Activated CD8-positive, alpha-beta T cell treated with anti-CD3 and anti-CD28 coated beads for 36 hours (primary cell): ENCODE results near the gene CNST. TPM values are rescaled to one million over a fixed set of nuclear protein-coding genes. Genes with fewer than 3 reads are reported as not detected.
A peak's percentile ranks its signal among the peaks of the same experiment; 100 is the strongest.

Experiments used
- ATAC-seq: fragments of 200-7000 bp; cut with Tn5 transposase; one replicate; pipeline ENCODE4 v1.10.0; 2021; ENCODE audit warnings: mild to moderate bottlenecking, moderate library complexity
- CTCF ChIA-PET: fragments of 350-600 bp; sonication (Branson Sonifier 250); formaldehyde crosslinking; loops from one replicate; lab custom pipeline; 2021; ENCODE audit warnings: antibody characterized with exemption; lab: Charles Lee
- POLR2A ChIA-PET: fragments of 350-600 bp; sonication (Branson Sonifier 250); formaldehyde crosslinking; loops from one replicate; lab custom pipeline; 2021; ENCODE audit warnings: antibody characterized with exemption; lab: Charles Lee
- DNase-seq: peaks from one replicate; pipeline ENCODE4 v3.0.0-alpha.2; 2020
- H3K27ac Mint-ChIP-seq: one replicate; pipeline ENCODE4 v1.8.0; 2021; ENCODE audit warnings: mild to moderate bottlenecking, mixed read lengths
- H3K27me3 Mint-ChIP-seq: one replicate; pipeline ENCODE4 v1.8.0; 2021; ENCODE audit warnings: mixed read lengths
- H3K36me3 Mint-ChIP-seq: one replicate; pipeline ENCODE4 v1.8.0; 2021; ENCODE audit warnings: low read depth, mixed read lengths
- H3K4me1 Mint-ChIP-seq: one replicate; pipeline ENCODE4 v1.8.0; 2021; ENCODE audit warnings: low read depth, mixed read lengths
- H3K4me3 Mint-ChIP-seq: one replicate; pipeline ENCODE4 v1.8.0; 2021; ENCODE audit warnings: mild to moderate bottlenecking, moderate library complexity, mixed read lengths
- H3K9me3 Mint-ChIP-seq: one replicate; pipeline ENCODE4 v1.8.0; 2021; ENCODE audit warnings: mixed read lengths
- intact Hi-C: fragments of 100-400 bp; cut with micrococcal nuclease; formaldehyde crosslinking; loops from one replicate; pipeline ENCODE4 v1.10.0; 2022
- total RNA-seq, 2 experiments: library from RNA; stranded (reverse); gene quantifications; one replicate each; pipeline ENCODE4 v1.2.3, GENCODE V29; 2021
- TF ChIP-seq, protein P1 (sequence below): fragments of 200-600 bp; IDR thresholded peaks from one replicate; pipeline ENCODE4 v1.8.0; 2022; ENCODE audit warnings: antibody characterized with exemption, mild to moderate bottlenecking

The CNST gene
- total RNA-seq, 2 experiments from 2014 or later: 23.5 to 25.1 TPM

DNA sequence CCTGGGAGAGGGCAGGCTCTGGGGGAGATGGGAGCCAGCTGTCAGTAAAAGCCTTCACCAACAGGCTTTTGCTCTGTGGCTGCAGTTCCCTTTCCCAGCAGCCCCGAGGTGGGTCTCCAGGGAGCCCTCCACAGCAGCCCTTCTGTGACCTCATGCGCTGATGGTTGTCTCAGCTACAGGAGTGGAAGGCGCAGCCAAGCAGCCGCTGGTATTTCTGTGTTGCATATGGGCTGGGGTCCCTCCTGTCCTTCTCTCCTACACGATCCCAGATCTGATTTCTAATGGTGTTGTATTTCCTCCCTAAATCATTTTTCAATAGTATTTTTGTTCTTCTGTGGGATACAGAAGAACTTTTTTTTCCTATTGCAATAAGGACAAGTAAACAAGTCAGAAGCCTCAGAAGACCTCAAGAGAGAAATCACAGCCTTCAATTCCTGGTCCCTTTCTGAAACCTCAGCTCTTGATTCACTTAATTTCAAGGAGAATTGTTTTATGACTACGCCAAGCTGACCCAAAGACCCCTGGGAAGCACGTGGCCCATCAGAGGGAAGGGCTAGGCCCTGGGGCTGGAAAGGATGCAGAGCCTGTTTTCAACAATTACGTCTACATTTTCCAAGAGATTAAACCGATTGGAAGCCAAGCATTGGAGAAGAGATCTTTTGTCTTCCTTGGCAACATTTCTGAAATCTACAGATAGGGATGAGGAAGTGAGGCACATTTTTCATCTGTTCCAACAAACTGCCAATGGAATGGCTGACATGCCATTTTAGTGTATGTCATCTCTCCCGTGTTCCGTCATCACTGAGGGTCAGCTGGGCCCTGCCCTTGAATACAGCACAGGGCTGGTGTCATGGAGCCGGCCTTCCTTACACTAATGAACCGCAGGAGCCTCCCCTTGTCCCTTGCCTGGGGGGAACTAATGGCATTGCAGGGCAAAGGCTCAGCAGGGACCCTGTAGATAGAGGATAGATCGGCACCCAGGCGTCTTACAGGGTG is 115.9 kb downstream of the CNST start:
- no peak overlapping the region for H3K4me3 Mint-ChIP-seq
- H3K36me3 Mint-ChIP-seq: no peaks in the 10 kb centered on the region
- TF ChIP-seq, protein P1, sequence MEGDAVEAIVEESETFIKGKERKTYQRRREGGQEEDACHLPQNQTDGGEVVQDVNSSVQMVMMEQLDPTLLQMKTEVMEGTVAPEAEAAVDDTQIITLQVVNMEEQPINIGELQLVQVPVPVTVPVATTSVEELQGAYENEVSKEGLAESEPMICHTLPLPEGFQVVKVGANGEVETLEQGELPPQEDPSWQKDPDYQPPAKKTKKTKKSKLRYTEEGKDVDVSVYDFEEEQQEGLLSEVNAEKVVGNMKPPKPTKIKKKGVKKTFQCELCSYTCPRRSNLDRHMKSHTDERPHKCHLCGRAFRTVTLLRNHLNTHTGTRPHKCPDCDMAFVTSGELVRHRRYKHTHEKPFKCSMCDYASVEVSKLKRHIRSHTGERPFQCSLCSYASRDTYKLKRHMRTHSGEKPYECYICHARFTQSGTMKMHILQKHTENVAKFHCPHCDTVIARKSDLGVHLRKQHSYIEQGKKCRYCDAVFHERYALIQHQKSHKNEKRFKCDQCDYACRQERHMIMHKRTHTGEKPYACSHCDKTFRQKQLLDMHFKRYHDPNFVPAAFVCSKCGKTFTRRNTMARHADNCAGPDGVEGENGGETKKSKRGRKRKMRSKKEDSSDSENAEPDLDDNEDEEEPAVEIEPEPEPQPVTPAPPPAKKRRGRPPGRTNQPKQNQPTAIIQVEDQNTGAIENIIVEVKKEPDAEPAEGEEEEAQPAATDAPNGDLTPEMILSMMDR: no peak
- no peak overlapping the region for H3K27ac Mint-ChIP-seq
- H3K27me3 Mint-ChIP-seq: no peaks in the 10 kb centered on the region
- ChIA-PET CTCF (interaction anchor here (1.1 to 1.7 kb wide), 3 partner anchors 14 to 135 kb away, joined by 3 to 5 read pairs (median 3); no protein-coding TSS in a partner anchor), POLR2A (interaction anchor here (1.6 kb wide), 1 partner anchor 8 kb away, joined by 4 read pairs; no protein-coding TSS in a partner anchor)
- no peak for DNase-seq
- no peaks in the 10 kb centered on the region for H3K4me1 Mint-ChIP-seq
- ATAC-seq: no peak
- no peaks in the 10 kb centered on the region for H3K9me3 Mint-ChIP-seq
- intact Hi-C loops: no loop called here

DNA sequence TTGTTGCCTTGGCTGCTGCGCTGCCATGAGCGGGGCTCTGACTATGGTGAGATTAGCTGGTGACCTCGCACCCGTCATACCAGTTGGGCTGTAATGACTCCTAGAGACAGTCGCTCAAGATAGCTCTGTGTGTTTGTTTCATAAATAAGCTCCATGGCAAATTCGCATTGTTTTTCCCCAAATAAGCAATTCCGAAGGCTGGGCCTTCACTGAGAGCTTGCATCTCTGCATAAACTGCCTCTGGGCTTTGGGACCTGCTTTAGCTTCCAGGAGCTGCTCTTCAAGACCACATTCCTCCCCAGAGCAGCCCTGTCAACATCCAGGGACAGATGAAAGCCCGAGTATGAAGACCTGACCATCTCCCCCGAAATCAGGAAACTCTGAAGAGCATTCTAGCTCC is 117.3 kb downstream of the CNST start:
- ChIA-PET POLR2A (no interaction called here), CTCF (interaction anchor here (1.1 to 1.7 kb wide), 3 partner anchors 12 to 136 kb away, joined by 3 to 5 read pairs (median 3); no protein-coding TSS in a partner anchor)
- no peak overlapping the region for H3K27ac Mint-ChIP-seq
- no peak overlapping the region for H3K4me3 Mint-ChIP-seq
- ATAC-seq: no peak
- no peaks in the 10 kb centered on the region for H3K9me3 Mint-ChIP-seq
- no peaks in the 10 kb centered on the region for H3K36me3 Mint-ChIP-seq
- TF ChIP-seq, protein P1: no peak
- DNase-seq: no peak
- no peaks in the 10 kb centered on the region for H3K4me1 Mint-ChIP-seq
- no peaks in the 10 kb centered on the region for H3K27me3 Mint-ChIP-seq
- intact Hi-C loops: no loop called here

DNA sequence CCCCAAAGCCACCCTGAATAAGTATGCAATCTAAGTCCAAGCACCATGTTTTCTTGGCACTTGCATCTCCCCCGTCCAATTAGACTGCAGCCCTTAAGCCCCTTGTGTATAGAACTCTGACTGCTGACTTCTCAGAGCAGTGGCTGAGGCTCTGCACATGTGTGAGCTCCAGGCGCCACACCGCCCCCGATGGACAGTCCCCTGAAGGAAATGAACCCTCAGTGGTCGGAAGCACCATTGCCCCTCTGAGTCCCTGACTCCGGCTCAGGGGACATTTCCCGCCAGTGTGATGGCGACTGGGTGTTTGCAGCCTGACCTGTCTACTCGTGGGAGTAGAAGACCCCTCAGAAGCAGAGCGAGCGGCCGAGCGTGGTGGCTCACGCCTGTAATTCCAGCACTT is 120.7 kb downstream of the CNST start:
- H3K9me3 Mint-ChIP-seq: no peaks in the 10 kb centered on the region

DNA sequence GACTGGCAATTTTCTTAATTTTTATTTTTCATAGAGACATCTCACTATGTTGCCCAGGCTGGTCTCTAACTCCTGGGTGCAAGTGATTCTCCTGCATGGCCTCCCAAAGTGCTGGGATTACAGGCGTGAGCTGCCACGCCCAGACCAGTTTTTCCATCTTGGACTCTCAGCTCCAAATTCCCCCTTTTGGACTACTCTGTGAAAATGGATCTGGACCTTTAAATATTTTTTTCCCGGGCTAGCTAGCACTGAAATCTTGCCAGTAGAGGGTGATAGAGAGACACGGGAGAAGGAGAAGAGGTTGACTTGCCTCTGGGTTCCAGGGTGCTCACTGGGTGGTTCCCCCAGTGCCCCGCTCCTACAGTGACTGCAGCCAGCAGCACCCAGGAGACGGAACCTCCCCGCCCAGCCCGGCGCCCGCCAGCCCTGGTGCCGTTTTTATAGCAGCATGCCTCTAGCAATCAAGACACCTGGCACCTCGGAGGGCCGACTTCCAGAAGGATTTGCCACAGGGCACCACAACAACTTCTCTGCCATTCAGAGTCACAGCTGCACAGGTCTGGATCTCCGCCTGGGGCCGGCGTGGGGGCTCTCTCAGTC is 123.3 kb downstream of the CNST start:
- TF ChIP-seq, protein P1: peak; percentile 79
- intact Hi-C loops: no loop called here
- Mint-ChIP-seq H3K4me1 (no peaks in the 10 kb centered on the region), H3K27me3 (no peaks in the 10 kb centered on the region), H3K27ac (no peak overlapping the region), H3K4me3 (no peak overlapping the region), H3K36me3 (no peaks in the 10 kb centered on the region), H3K9me3 (peaks cover 9% of the 10 kb centered on the region)
- DNase-seq (peak; percentile 67), ATAC-seq (peak; percentile 99)
- POLR2A ChIA-PET: no interaction called here
- CTCF ChIA-PET: interaction anchor here (0.6 to 2.5 kb wide), 26 partner anchors 8 to 270 kb away, joined by 3 to 10 read pairs (median 4); no protein-coding TSS in a partner anchor

More for the DNA sequence above, 120.7 kb downstream of the CNST start:
- H3K4me3 Mint-ChIP-seq: no peak overlapping the region
- CTCF ChIA-PET: no interaction called here
- intact Hi-C loops: no loop called here
- TF ChIP-seq, protein P1: no peak
- no peaks in the 10 kb centered on the region for H3K36me3 Mint-ChIP-seq
- H3K4me1 Mint-ChIP-seq: no peaks in the 10 kb centered on the region
- ATAC-seq: no peak
- H3K27ac Mint-ChIP-seq: no peak overlapping the region
- H3K27me3 Mint-ChIP-seq: no peaks in the 10 kb centered on the region
- no peak for DNase-seq
- POLR2A ChIA-PET: no interaction called here
